Transverse colon (tissue), 4 donors: ENCODE measurements around the gene RPTOR. TPM values are rescaled to one million over a fixed set of nuclear protein-coding genes. Genes with fewer than 3 reads are reported as not detected.

Experiments used
- DNase-seq: peaks from one replicate; pipeline ENCODE4 v3.0.0-alpha.2; 2019
- H3K27ac ChIP-seq, 4 donors: fragments of 200-600 bp; sonication (generic); 2 replicates each; pipeline ENCODE4 v1.5.1; 2016 to 2018; ENCODE audit warnings: inconsistent platforms in 4 of 4
- H3K27me3 ChIP-seq: fragments of 200-600 bp; sonication (generic); 2 replicates; pipeline ENCODE4 v1.5.1; 2017; ENCODE audit warnings: inconsistent platforms
- H3K36me3 ChIP-seq, 4 donors: fragments of 200-600 bp; sonication (generic); 2 replicates each; pipeline ENCODE4 v1.5.1; 2017 to 2019; ENCODE audit warnings: inconsistent platforms in 4 of 4
- H3K4me1 ChIP-seq, 4 donors: fragments of 200-600 bp; sonication (generic); 2 replicates each; pipeline ENCODE4 v1.5.1; 2017 to 2020; ENCODE audit warnings: inconsistent platforms in 4 of 4
- H3K4me3 ChIP-seq, 4 donors: fragments of 200-600 bp; sonication (generic); 1 replicate in 1 of 4; 2 replicates in 3 of 4; pipeline versions ENCODE4 v1.5.1 to v1.6.1; 2017 to 2019; ENCODE audit warnings: inconsistent platforms in 4 of 4
- H3K9me3 ChIP-seq, 2 donors: fragments of 200-600 bp; sonication (generic); 2 replicates each; pipeline ENCODE4 v1.5.1; 2017 to 2019; ENCODE audit warnings: inconsistent platforms in 2 of 2
- EP300 ChIP-seq: sonication (generic); formaldehyde crosslinking; IDR thresholded peaks from one replicate; pipeline ENCODE4 v1.6.1; 2017; ENCODE audit warnings: antibody characterized with exemption, low read depth
- POLR2A ChIP-seq: fragments of 450-650 bp; IDR thresholded peaks from one replicate; pipeline ENCODE4 v1.6.1; 2016; ENCODE audit warnings: antibody characterized with exemption, mild to moderate bottlenecking, moderate library complexity
- POLR2AphosphoS5 ChIP-seq, 3 donors: sonication (generic); formaldehyde crosslinking; IDR thresholded peaks; one replicate each; pipeline ENCODE4 v1.6.1; 2016; ENCODE audit warnings: antibody characterized with exemption in 3 of 3
- WGBS, 2 donors: methylation state at CpG; one replicate each; pipeline ENCODE4 v1.1.5; 2018; ENCODE audit warnings: low coverage in 1 of 2; 5-methylcytosine and 5-hydroxymethylcytosine counted together
- in situ Hi-C, 4 donors: fragments of 200-750 bp; cut with MboI; loops; one replicate each; pipeline versions ENCODE4 v1.15.0 to v1.15.1; 2017; ENCODE audit warnings: low sequenced_read_pairs in 3 of 4, low pct_ligation_motif_present in 1 of 4, low pct_unique_long_range_greater_than_20kb in 1 of 4
- intact Hi-C: fragments of 100-400 bp; cut with DNase I; formaldehyde crosslinking; loops from one replicate; pipeline ENCODE4 v1.15.1; 2023; ENCODE audit warnings: low total_unique reads
- total RNA-seq, 4 donors: library from RNA; depleted of rRNA; stranded (reverse); fragments of >200 nt; gene quantifications; one replicate each; pipeline ENCODE4 v1.1.0, GENCODE V29; 2016
- TF ChIP-seq, protein P1 (sequence below), 5 experiments: fragments of 200-600 bp in 3 of 5; fragments of 450-650 bp in 2 of 5; sonication (generic) in 3 of 5; IDR thresholded peaks; 1 replicate in 2 of 5; 2 replicates in 3 of 5; pipeline ENCODE4 v1.5.1; 2016 to 2017; ENCODE audit warnings: antibody characterized with exemption in 5 of 5, inconsistent platforms in 3 of 5, mild to moderate bottlenecking in 2 of 5, moderate library complexity in 1 of 5

Gene RPTOR
- total RNA-seq, 4 donors from 2014 or later: 28.9 to 79.3 (median 48.0) TPM

DNA sequence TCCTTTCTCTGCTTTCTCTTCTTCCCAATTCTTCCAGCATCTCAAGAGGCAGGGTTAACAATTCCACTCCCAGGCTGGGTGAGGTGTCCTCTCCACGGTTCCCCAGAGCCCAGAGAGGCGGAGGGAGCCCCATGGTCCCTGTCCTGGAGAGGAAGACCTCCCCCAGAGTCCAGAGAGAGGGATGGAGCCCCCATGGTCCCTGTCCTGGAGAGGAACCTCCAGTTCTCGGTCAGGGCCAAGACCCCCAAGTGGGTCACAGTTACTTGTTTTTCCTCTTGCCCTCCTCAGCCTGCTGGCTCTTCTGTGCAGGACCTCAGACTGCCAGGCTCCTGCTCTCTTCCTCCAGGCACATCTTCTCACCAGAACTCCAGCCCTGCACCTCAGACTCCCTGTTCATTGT is 135.2 kb downstream of the RPTOR start:
- intact Hi-C loops: no loop called here
- 90% methylated on average over 3 of the region's 3 CpGs; no CpG with 5 or more reads in 1 of the 2 donors for WGBS, 2 donors
- no peaks in the 10 kb centered on the region for H3K36me3 ChIP-seq
- H3K27ac ChIP-seq: no peak overlapping the region
- H3K9me3 ChIP-seq: no peaks in the 10 kb centered on the region
- TF ChIP-seq EP300 (no peak), POLR2A (no peak), POLR2AphosphoS5 (IDR thresholded peaks at IDR 0.05) (no peak)
- TF ChIP-seq, protein P1, sequence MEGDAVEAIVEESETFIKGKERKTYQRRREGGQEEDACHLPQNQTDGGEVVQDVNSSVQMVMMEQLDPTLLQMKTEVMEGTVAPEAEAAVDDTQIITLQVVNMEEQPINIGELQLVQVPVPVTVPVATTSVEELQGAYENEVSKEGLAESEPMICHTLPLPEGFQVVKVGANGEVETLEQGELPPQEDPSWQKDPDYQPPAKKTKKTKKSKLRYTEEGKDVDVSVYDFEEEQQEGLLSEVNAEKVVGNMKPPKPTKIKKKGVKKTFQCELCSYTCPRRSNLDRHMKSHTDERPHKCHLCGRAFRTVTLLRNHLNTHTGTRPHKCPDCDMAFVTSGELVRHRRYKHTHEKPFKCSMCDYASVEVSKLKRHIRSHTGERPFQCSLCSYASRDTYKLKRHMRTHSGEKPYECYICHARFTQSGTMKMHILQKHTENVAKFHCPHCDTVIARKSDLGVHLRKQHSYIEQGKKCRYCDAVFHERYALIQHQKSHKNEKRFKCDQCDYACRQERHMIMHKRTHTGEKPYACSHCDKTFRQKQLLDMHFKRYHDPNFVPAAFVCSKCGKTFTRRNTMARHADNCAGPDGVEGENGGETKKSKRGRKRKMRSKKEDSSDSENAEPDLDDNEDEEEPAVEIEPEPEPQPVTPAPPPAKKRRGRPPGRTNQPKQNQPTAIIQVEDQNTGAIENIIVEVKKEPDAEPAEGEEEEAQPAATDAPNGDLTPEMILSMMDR (IDR thresholded peaks at IDR 0.05): no peak
- no peak for DNase-seq
- in situ Hi-C loops: no loop called here
- no peak overlapping the region for H3K4me3 ChIP-seq
- peaks cover 0 to 6% (median 0%) of the 10 kb centered on the region in 4 donors for H3K4me1 ChIP-seq
- H3K27me3 ChIP-seq: no peaks in the 10 kb centered on the region

- TF ChIP-seq, protein P1 (IDR thresholded peaks at IDR 0.05): no peak
- TF ChIP-seq EP300 (no peak), POLR2AphosphoS5 (IDR thresholded peaks at IDR 0.05) (no peak), POLR2A (no peak)
- no peak overlapping the region for H3K4me3 ChIP-seq
- H3K36me3 ChIP-seq: no peaks in the 10 kb centered on the region
- no peak for DNase-seq
- H3K4me1 ChIP-seq: peaks cover 0 to 6% (median 0%) of the 10 kb centered on the region in 4 donors
- H3K27me3 ChIP-seq: no peaks in the 10 kb centered on the region
- WGBS, 2 donors: 98 to 100% methylated on average over 4 to 18 of the region's 18 CpGs
- intact Hi-C loops (no loop called here), in situ Hi-C loops (no loop called here)
- no peak overlapping the region for H3K27ac ChIP-seq
- no peaks in the 10 kb centered on the region for H3K9me3 ChIP-seq
These were observed 136.6 kb downstream of the RPTOR start for GRCh38 chr17:80681215-80681614.

- Histone ChIP-seq H3K27ac (no peak overlapping the region), H3K36me3 (no peaks in the 10 kb centered on the region), H3K4me3 (no peak overlapping the region), H3K4me1 (peaks cover 0 to 6% (median 0%) of the 10 kb centered on the region in 4 donors), H3K9me3 (no peaks in the 10 kb centered on the region), H3K27me3 (no peaks in the 10 kb centered on the region)
- DNase-seq: no peak
- 89 to 100% methylated on average over 1 to 6 of the region's 6 CpGs for WGBS, 2 donors
- TF ChIP-seq POLR2AphosphoS5 (IDR thresholded peaks at IDR 0.05): no peak
- no peak for TF ChIP-seq POLR2A
- no peak for TF ChIP-seq EP300
- TF ChIP-seq, protein P1 (IDR thresholded peaks at IDR 0.05): no peak
- intact Hi-C loops (no loop called here), in situ Hi-C loops (no loop called here)
These were observed 137.7 kb downstream of the RPTOR start for GRCh38 chr17:80682372-80682771.

DNA sequence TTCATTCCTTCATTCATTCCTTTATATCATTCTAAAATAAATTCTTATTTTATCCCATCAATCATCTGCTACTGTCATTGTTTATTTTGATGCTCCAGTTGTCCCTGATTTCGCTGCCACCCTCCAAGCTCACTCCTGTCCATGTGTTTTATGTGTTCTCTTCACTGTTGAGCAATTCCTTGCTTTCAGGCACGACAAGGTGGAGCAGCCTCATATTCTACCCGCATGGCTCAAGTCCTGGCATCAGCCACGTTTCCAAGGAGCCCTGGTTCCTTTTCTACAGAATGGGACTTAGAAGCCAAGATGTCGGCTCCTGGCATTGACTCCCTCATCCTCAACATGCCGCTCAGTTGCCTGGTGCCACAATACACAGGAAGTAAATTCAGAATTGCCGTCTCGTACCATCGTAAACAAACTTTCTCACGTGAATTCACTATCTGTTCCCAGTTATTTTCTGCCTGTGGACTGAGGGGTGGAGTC is 139.0 kb downstream of the RPTOR start:
- no peak overlapping the region for H3K4me3 ChIP-seq
- in situ Hi-C loops (no loop called here), intact Hi-C loops (no loop called here)
- DNase-seq: no peak
- H3K36me3 ChIP-seq: no peaks in the 10 kb centered on the region
- H3K4me1 ChIP-seq: peaks cover 0 to 6% (median 0%) of the 10 kb centered on the region in 4 donors
- 65 to 87% methylated on average over 5 to 10 of the region's 10 CpGs for WGBS, 2 donors
- no peaks in the 10 kb centered on the region for H3K9me3 ChIP-seq
- TF ChIP-seq POLR2A (no peak), EP300 (no peak), POLR2AphosphoS5 (IDR thresholded peaks at IDR 0.05) (no peak)
- TF ChIP-seq, protein P1 (IDR thresholded peaks at IDR 0.05): no peak
- H3K27ac ChIP-seq: no peak overlapping the region
- no peaks in the 10 kb centered on the region for H3K27me3 ChIP-seq
